HS-27A (cell line): ENCODE measurements around the gene MYO3B.

Experiments used
- DNase-seq: peaks from one replicate; pipeline ENCODE4 v3.0.0-alpha.2; 2012; ENCODE audit warnings: low read depth, missing footprints

The MYO3B gene

GRCh38 chr2:170306293-170306873, 128.4 kb downstream of the MYO3B start:
- no peak for DNase-seq

- DNase-seq = no peak
These were observed 129.1 kb downstream of the MYO3B start for GRCh38 chr2:170307052-170307451.

GRCh38 chr2:170307555-170308351, 129.8 kb downstream of the MYO3B start:
- no peak for DNase-seq

- DNase-seq = no peak
These were observed 133.0 kb downstream of the MYO3B start for GRCh38 chr2:170310876-170311502.

DNA sequence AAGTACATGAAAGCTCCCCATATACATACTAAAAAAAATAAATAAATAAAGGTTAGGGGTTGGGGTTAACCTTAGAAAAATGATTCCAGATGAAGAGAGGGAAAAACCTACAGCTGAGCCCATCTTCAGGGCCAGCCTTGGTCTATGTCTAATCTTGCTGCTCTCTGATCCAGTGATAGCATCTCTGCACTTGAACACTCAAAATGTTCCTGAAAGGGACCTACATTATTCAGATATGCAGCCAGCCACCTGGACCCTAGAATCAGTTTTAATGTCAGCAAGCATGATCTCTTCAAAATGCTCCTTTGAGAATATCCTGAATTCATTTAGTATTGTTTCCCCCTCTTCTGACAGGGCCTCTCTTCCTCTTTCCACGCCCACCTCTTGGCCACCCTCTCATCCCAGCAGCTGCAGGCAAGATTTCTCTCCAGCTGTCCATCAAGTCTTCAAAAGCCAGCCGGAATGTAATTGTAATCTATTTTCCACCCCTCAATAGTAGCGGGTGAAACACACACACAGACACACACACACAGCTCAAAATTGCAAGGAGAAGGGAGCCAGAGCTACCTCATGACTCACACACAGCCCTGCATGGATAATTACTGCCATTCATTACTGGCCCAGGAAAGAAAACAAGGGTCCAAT, 135.5 kb downstream of the MYO3B start:
- DNase-seq = no peak

DNA sequence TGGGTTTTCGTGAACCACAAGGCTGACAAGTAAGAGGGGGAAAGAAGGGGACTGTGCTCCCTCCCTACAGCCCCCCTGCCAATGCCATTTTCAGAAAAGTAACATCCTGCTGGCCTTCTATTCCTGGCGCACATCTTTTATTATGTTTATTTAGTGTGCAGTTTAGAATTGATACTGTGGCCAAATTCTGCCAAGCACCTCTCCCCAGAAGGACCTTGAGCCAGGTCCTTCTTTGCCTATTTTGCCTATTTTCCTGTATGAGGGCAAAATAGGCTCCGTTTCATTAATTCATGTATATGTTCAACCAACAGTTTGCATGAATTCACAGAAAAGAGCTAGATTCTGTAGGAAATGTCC, 136.0 kb downstream of the MYO3B start:
- DNase-seq = no peak

DNA sequence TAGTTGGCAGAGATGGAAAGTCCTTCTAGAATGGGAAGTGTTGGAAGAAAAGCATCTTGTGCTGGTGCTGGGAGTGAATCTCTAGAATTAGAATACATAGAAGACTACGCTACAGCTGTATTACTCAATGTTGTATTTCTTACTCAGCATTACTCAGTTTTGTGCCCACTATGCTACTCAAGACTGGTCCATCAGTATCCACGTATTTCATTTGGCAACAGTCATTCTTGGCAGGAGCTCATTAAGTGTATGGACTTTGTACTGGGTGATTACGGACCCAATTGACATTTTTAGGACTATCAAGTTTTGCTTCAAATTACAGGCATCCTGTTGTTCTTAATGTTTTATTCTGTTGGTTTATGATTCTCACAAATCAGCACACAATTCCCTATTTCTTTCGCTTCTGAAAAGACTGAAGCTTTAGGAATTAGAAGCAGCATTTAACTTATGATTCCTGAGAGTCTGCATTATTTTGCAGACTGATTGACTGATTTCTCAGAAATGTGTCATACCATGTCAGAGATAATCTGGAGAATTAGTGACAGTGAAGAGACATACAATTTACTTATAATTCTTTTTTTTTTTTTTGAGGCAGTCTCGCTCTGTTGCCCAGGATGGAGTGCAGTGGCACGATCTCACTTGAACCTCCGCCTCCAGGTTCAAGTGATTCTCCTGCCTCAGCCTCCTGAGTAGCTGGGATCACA, 136.9 kb downstream of the MYO3B start:
- DNase-seq = no peak

GRCh38 chr2:170320948-170321347, 143.0 kb downstream of the MYO3B start:
- no peak for DNase-seq

- no peak for DNase-seq
These were observed 143.6 kb downstream of the MYO3B start for GRCh38 chr2:170321526-170321925.

- DNase-seq = no peak
These were observed 144.3 kb downstream of the MYO3B start for GRCh38 chr2:170322140-170322766.

- DNase-seq = no peak
These were observed 145.8 kb downstream of the MYO3B start for GRCh38 chr2:170323743-170324142.

DNA sequence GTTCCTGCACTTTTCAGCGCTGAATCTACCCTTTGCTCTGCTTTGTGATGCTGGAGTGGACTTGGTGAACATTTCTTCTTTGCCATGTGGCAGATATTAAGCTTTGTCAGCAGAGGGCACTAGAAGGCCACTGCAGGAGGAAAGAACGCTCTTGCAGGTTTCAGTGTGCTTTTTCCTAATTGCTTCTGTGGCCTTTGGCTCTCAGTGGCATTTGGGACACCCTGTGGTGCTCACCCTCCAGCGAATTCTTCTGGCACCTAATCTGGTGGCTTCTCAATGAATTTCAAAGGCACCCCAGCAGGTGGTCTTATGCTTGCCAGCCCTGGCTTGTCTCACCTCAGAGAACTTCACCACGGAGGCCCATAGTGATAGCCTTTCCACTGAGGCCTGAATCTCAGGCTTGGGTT, 146.7 kb downstream of the MYO3B start:
- DNase-seq = no peak

DNA sequence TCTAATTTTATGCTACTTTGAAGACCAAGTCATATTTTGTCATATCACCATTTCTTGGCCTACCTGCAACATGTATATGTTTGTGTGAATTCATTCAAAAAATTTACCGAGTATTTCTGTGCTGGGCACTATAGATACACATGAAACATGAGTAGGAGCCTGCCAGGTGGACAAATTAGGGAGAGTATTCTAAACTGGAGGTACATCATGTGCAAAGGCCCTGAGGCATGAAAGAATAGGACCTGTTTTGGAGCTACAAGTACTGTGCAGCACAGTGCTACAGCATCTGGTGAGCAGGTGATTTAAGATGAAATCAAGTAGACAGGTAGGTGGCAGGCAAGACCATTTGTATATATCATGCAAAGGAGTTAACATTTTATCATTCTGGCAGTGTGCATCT, 152.9 kb downstream of the MYO3B start:
- DNase-seq = no peak

DNA sequence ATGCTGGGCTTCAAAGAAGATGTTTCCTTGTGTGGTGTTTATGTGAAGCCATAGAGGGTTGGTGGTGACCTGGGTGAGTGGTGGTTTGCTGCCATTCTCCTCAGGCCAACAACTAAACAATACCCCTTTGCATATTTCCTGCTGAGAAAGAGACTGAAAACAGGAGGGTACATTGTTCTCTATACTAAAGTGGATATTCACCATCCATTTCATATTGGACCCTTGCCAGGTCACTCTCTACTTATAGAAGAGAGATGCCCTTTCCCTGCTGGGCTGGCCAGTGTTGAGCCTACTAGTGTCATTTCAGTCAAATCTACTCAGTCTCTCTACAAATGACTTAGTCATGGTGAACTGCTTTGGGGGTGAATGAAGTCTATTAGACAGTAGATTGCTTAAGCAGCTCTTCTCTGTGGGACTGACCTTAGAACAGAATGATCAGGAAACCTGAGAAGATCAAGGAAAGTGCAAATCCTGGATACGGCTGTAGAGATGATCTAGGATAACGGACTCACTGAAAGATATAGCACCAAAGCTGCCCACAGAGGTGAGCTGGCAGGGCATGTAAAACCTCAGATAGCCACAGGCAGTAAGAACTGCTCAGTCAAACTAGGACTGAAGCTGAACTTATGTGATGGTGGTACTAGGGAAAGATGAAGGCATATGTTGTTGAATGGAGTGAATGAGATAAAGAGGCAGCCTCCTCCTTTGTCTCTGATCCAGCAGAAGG, 154.9 kb downstream of the MYO3B start:
- no peak for DNase-seq

GRCh38 chr2:170335351-170335750, 157.4 kb downstream of the MYO3B start:
- DNase-seq = no peak

DNA sequence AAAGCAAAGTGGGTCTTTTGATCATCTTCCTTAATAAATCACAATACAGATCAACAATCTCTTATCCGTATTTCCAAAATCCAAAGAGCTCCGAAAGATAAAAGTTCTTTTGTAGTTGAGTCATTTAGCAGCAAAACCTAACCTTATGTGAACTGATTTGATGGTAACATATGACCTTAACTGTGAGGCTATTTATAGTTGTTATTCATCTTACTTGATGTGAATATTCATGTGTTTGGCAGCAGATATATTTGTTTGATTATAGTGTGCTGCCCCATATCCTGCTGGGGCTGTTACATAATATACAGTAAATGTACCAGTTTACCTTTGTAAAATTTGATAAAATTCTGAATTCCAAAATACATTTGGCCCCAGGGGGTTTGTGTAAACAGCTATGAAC, 158.5 kb downstream of the MYO3B start:
- no peak for DNase-seq

- no peak for DNase-seq
These were observed 159.0 kb downstream of the MYO3B start for GRCh38 chr2:170336916-170337315.

- no peak for DNase-seq
These were observed 161.4 kb downstream of the MYO3B start for GRCh38 chr2:170339322-170339721.

DNA sequence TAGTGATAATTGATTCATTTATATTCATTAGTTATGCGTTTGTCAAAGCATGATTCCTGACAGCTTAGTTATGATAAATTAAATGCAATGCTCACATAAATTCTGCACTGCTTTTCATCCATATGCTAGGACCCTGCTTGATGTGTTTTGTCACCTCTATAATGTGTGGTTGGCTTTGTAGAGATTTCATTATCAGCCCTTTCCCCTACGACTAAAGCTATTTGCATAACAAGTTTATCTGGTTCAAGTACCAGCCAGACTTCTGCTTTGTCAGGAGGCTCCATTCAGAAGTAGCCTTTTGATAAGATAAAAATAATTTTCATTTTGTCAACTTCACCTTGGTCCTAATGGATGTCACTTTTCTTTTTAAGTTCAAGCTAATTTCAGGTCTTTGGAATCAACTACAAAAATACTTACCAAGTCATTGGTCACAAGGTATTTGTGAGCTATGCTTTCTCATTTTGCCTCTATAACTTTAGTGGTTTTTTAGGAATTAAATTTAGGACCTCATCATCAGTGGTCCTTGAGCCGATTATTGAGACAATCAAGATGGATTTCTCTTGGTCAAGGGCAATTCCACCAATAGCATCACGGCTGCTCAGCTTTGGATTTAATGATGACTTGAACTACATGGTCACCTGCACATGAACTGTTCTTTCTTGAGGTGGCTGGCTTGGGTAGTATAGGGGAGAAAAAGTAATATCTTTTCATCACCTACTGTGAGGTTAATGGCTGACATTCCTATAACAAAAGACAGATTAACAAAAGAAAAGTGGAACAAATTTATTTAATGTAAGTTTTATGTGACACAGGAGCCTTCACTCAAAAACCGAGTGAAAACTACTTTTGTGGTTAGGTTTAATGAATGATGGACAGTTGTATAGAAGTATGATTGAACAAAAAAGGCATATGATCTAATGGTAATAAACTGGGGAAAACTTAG, 162.1 kb downstream of the MYO3B start:
- DNase-seq = no peak

- no peak for DNase-seq
These were observed 162.7 kb downstream of the MYO3B start for GRCh38 chr2:170340693-170341068.
